Pancreas (tissue), 10 donors: ENCODE measurements around the gene DNAJC7. TPM values are rescaled to one million over a fixed set of nuclear protein-coding genes. Genes with fewer than 3 reads are reported as not detected.

Experiments
- ATAC-seq, 4 donors: fragments of 200-7000 bp; cut with Tn5 transposase; one replicate each; pipeline versions ENCODE4 v1.8.0 to v1.9.1; 2020; ENCODE audit warnings: mild to moderate bottlenecking in 4 of 4, moderate library complexity in 4 of 4
- DNase-seq, 6 donors: peaks; one replicate each; pipeline ENCODE4 v3.0.0-alpha.2; 2020
- FAIRE-seq: peaks from 2 replicates; lab custom pipeline; 2012; peaks lifted over from hg19 to GRCh38; lab: Jason Lieb, UNC
- H3K27ac ChIP-seq, 4 donors: fragments of 200-600 bp; sonication (generic); 1 replicate in 3 of 4; 2 replicates in 1 of 4; pipeline versions ENCODE4 v1.5.0 to v1.8.0; 2020
- H3K27me3 ChIP-seq, 4 donors: fragments of 200-600 bp; one replicate each; pipeline ENCODE4 v1.8.0; 2021
- H3K36me3 ChIP-seq, 3 donors: fragments of 200-600 bp; sonication (generic) in 1 of 3; one replicate each; pipeline versions ENCODE4 v1.5.0 to v1.8.0; 2020 to 2021
- H3K4me1 ChIP-seq, 3 donors: fragments of 200-600 bp; one replicate each; pipeline ENCODE4 v1.8.0; 2021
- H3K4me3 ChIP-seq, 4 donors: fragments of 200-600 bp; sonication (generic) in 2 of 4; one replicate each; pipeline versions ENCODE4 v1.5.0 to v1.8.0; 2020 to 2021
- H3K9me3 ChIP-seq, 4 donors: fragments of 200-600 bp; one replicate each; pipeline ENCODE4 v1.8.0; 2021
- CTCF ChIP-seq, 4 donors: fragments of 200-600 bp; sonication (generic) in 3 of 4; IDR thresholded peaks; one replicate each; pipeline versions ENCODE4 v1.5.0 to v1.8.0; 2021; ENCODE audit warnings: antibody characterized with exemption in 4 of 4
- WGBS, 2 donors: extraction: QIAGEN DNeasy Blood & Tissue Kit; methylation state at CpG; one replicate each; pipeline ENCODE4 v1.1.7; 2013; 5-methylcytosine and 5-hydroxymethylcytosine counted together
- intact Hi-C, 3 donors: fragments of 100-400 bp; cut with DNase I; formaldehyde crosslinking; loops; one replicate each; pipeline versions ENCODE4 v1.11.1 to v1.14.2; 2022
- polyA plus RNA-seq, 2 donors: library from polyadenylated mRNA; stranded (reverse); fragments of 200-250 nt; gene quantifications; one replicate each; pipeline ENCODE4 v1.2.3, GENCODE V29; 2013
- total RNA-seq, 6 donors: library from RNA; stranded (reverse); fragmentation: NEBNext Ultra II Directional in 4 of 6; extraction: Animal tissue kit (Norgen Biotek cat#: 25700) in 4 of 6; gene quantifications; one replicate each; pipeline versions ENCODE4 v1.2.1 to v1.2.4, GENCODE V29; 2021 to 2023
- donor health status: healthy with polysubstance abuse.
- donor health status: DM: no; HTN: no; CAD: no; lungs with moderate emphysema.
- donor health status: DM: no; HTN: no; CAD: no.
- donor health status: control.
- donor health status: control.
- donor health status: Bipolar disorder and iron deficiency.
- donor health status: DM: yes; HTN: yes; CAD: no.
- donor health status: DM: no; HTN: no; CAD: no.
- donor health status: DM: no; HTN: no; CAD: no.
- donor health status: DM: yes; HTN: yes; CAD: no.

The DNAJC7 gene
- total and polyA plus RNA-seq, 8 donors: 32.2 to 63.6 (median 38.4) TPM

- ATAC-seq: no peak
- DNase-seq: no peak
- Histone ChIP-seq H3K27ac (no peak overlapping the region), H3K4me1 (peaks cover 0 to 4% (median 0%) of the 10 kb centered on the region in 3 donors), H3K27me3 (no peaks in the 10 kb centered on the region), H3K9me3 (no peaks in the 10 kb centered on the region), H3K36me3 (no peaks in the 10 kb centered on the region), H3K4me3 (no peak overlapping the region)
- FAIRE-seq: no peak
- TF ChIP-seq CTCF (IDR thresholded peaks at IDR 0.05): no peak
- WGBS, 2 donors: 61 to 69% methylated on average over 6 of the region's 6 CpGs
- intact Hi-C loops: no loop called here
These were observed 38.3 kb upstream of the DNAJC7 start for GRCh38 chr17:42055496-42055895.

GRCh38 chr17:42055027-42055426, 37.8 kb upstream of the DNAJC7 start:
- intact Hi-C loops: no loop called here
- H3K36me3 ChIP-seq: no peaks in the 10 kb centered on the region
- WGBS, 2 donors: 42 to 50% methylated on average over 3 of the region's 3 CpGs

GRCh38 chr17:42053731-42054500, 36.7 kb upstream of the DNAJC7 start:
- Histone ChIP-seq H3K4me1 (peaks cover 0 to 4% (median 0%) of the 10 kb centered on the region in 3 donors), H3K27me3 (no peaks in the 10 kb centered on the region), H3K4me3 (no peak overlapping the region), H3K36me3 (no peaks in the 10 kb centered on the region), H3K9me3 (no peaks in the 10 kb centered on the region), H3K27ac (no peak overlapping the region)
- WGBS, 2 donors: 56 to 57% methylated on average over 12 of the region's 12 CpGs
- intact Hi-C loops: no loop called here
- no peak for FAIRE-seq
- DNase-seq: no peak
- TF ChIP-seq CTCF (IDR thresholded peaks at IDR 0.05): no peak
- no peak for ATAC-seq

More at GRCh38 chr17:42055027-42055426, 37.8 kb upstream of the DNAJC7 start:
- no peak for DNase-seq
- Histone ChIP-seq H3K27me3 (no peaks in the 10 kb centered on the region), H3K4me1 (peaks cover 0 to 4% (median 0%) of the 10 kb centered on the region in 3 donors), H3K9me3 (no peaks in the 10 kb centered on the region), H3K4me3 (no peak overlapping the region), H3K27ac (no peak overlapping the region)
- no peak for ATAC-seq
- FAIRE-seq: no peak
- TF ChIP-seq CTCF (IDR thresholded peaks at IDR 0.05): no peak

GRCh38 chr17:42052346-42052877, 35.2 kb upstream of the DNAJC7 start:
- no peak overlapping the region for H3K27ac ChIP-seq
- H3K9me3 ChIP-seq: no peaks in the 10 kb centered on the region
- H3K4me1 ChIP-seq: peaks cover 0 to 4% (median 0%) of the 10 kb centered on the region in 3 donors
- no peaks in the 10 kb centered on the region for H3K36me3 ChIP-seq
- no peaks in the 10 kb centered on the region for H3K27me3 ChIP-seq
- FAIRE-seq (no peak), DNase-seq (no peak), ATAC-seq (no peak)
- WGBS, 2 donors: 68 to 73% methylated on average over 6 of the region's 6 CpGs
- no peak for TF ChIP-seq CTCF (IDR thresholded peaks at IDR 0.05)
- no peak overlapping the region for H3K4me3 ChIP-seq
- intact Hi-C loops: no loop called here

GRCh38 chr17:42051645-42052044, 34.4 kb upstream of the DNAJC7 start:
- TF ChIP-seq CTCF (IDR thresholded peaks at IDR 0.05): no peak
- WGBS, 2 donors: 89 to 96% methylated on average over 7 of the region's 7 CpGs
- Histone ChIP-seq H3K4me3 (no peak overlapping the region), H3K27ac (no peak overlapping the region), H3K27me3 (no peaks in the 10 kb centered on the region), H3K9me3 (no peaks in the 10 kb centered on the region), H3K36me3 (no peaks in the 10 kb centered on the region), H3K4me1 (peaks cover 0 to 4% (median 0%) of the 10 kb centered on the region in 3 donors)
- no peak for FAIRE-seq
- no peak for ATAC-seq
- no peak for DNase-seq
- intact Hi-C loops: no loop called here
